ENCODE measurements around the gene NBEAL2. TPM values are rescaled to one million over a fixed set of nuclear protein-coding genes. Genes with fewer than 3 reads are reported as not detected.

NBEAL2 gene
- polyA plus RNA-seq, 3 donors: 10.4 to 622 (median 17.3) TPM

DNA sequence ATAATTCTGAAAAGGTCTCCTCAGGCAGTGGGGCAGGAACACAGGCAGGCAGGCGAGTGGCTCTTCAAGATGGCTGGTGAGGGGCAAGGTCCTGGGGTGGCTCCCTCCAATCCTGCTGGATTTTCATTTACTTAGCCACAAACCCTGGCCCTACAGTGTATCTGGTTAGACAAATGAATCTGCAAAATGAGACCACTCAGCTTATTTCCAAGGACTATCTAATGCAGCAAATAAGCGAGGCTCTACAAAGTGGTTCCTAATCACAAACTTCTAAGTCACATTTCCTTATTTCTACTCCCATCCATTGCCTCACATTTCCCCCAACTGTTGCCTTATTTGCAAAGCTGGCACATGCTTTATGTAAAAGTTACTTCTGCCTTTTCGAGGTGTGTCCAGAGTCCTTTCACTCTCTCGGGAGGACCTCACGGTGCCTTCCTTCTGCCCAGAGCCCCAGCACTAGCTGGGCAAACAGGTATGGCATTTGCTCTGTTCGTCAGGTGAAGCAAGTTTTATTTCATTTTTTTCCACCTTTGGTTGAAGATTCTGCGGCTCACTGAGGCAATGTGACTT, 43.4 kb upstream of the NBEAL2 start:
- Histone ChIP-seq H3K9ac (ENCODE audit: insufficient read depth, low read length, poor library complexity, severe bottlenecking) (peak overlapping the region; percentile 30), H3K4me1 (ENCODE audit: control insufficient read depth in 1 of 2, insufficient read depth in 2 of 2, low read length in 2 of 2) (peaks cover 97 to 99% of the 10 kb centered on the region in 2 donors), H3K4me2 (replicated peaks; ENCODE audit: extremely low read depth, low read length, poor library complexity, severe bottlenecking) (peak overlapping the region; percentile 63), H4K20me1 (ENCODE audit: insufficient read depth, low read length) (peaks cover 23% of the 10 kb centered on the region), H3K27ac (ENCODE audit: low read depth in 1 of 2, low read length in 2 of 2) (peak overlapping the region; percentile 81 to 85), H3K9me3 (replicated peaks in 1 of 2; ENCODE audit: control insufficient read depth in 1 of 2, insufficient read depth in 1 of 2, low read length in 2 of 2) (no peaks in the 10 kb centered on the region), H3K4me3 (replicated peaks in 1 of 3; ENCODE audit: low read depth in 2 of 3, low read length in 3 of 3) (peak overlapping the region in 1 of 3 experiments; percentile 59), H3K36me3 (replicated peaks in 1 of 2; ENCODE audit: control insufficient read depth in 1 of 2, insufficient read depth in 2 of 2, low read length in 2 of 2) (peaks cover 19 to 29% of the 10 kb centered on the region in 2 donors), H3K27me3 (ENCODE audit: control insufficient read depth in 2 of 2, insufficient read depth in 2 of 2, low read length in 2 of 2) (no peaks in the 10 kb centered on the region), H2AFZ (ENCODE audit: insufficient read depth, low read depth, low read length, poor library complexity, severe bottlenecking) (no peak overlapping the region), H3K79me2 (ENCODE audit: insufficient read depth, low read length) (peaks cover 94% of the 10 kb centered on the region)
- DNase-seq: peak; percentile 71 to 87 (median 83)
- TF ChIP-seq, protein P1, sequence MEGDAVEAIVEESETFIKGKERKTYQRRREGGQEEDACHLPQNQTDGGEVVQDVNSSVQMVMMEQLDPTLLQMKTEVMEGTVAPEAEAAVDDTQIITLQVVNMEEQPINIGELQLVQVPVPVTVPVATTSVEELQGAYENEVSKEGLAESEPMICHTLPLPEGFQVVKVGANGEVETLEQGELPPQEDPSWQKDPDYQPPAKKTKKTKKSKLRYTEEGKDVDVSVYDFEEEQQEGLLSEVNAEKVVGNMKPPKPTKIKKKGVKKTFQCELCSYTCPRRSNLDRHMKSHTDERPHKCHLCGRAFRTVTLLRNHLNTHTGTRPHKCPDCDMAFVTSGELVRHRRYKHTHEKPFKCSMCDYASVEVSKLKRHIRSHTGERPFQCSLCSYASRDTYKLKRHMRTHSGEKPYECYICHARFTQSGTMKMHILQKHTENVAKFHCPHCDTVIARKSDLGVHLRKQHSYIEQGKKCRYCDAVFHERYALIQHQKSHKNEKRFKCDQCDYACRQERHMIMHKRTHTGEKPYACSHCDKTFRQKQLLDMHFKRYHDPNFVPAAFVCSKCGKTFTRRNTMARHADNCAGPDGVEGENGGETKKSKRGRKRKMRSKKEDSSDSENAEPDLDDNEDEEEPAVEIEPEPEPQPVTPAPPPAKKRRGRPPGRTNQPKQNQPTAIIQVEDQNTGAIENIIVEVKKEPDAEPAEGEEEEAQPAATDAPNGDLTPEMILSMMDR (IDR thresholded peaks at IDR 0.05): no peak
- no peaks in the 10 kb centered on the region for H3K27me3 Mint-ChIP-seq (ENCODE audit: low read depth in 3 of 3)
- peaks cover 97% of the 10 kb centered on the region for H3K4me1 Mint-ChIP-seq
- peak overlapping the region; percentile 92 to 97 (median 95) for H3K27ac Mint-ChIP-seq
- no peaks in the 10 kb centered on the region for H3K9me3 Mint-ChIP-seq
- peak overlapping the region; percentile 61 to 73 for H3K4me3 Mint-ChIP-seq
- WGBS (ENCODE audit: insufficient coverage): 21% methylated on average over 5 of the region's 7 CpGs
- peaks cover 39 to 58% of the 10 kb centered on the region in 2 donors for H3K36me3 Mint-ChIP-seq
- intact Hi-C loops (cut with micrococcal nuclease): no loop called here

DNA sequence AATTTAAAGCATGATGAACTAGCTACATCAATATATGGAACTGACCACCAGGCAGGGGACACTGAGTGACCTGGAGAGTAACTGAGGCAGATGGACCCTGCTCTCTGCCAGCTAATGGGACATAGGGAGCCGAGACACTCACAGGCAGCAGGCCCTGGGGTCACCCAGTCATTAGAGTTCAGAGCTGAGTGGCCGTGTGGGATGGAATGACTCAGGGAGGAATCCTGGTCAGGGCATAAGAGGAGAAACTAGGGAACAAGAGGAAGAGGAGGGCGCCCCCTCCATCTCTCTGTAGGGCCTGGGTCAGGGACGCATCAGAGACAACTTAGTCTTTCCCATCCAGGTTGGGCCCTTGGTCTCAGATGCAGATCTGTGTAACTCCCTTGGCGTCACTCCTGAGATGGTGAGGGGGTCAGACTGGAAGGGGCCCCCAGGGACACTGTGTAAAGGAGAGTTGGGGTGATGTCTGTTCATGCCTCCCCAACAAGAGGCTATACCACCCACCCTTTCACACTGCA, 42.7 kb upstream of the NBEAL2 start:
- Histone ChIP-seq H3K36me3 (replicated peaks in 1 of 2; ENCODE audit: control insufficient read depth in 1 of 2, insufficient read depth in 2 of 2, low read length in 2 of 2) (peaks cover 19 to 35% of the 10 kb centered on the region in 2 donors), H4K20me1 (ENCODE audit: insufficient read depth, low read length) (peaks cover 27% of the 10 kb centered on the region), H2AFZ (ENCODE audit: insufficient read depth, low read depth, low read length, poor library complexity, severe bottlenecking) (no peak overlapping the region), H3K27me3 (ENCODE audit: control insufficient read depth in 2 of 2, insufficient read depth in 2 of 2, low read length in 2 of 2) (no peaks in the 10 kb centered on the region), H3K27ac (ENCODE audit: low read depth in 1 of 2, low read length in 2 of 2) (peak overlapping the region; percentile 81 to 85), H3K9ac (ENCODE audit: insufficient read depth, low read length, poor library complexity, severe bottlenecking) (peak overlapping the region; percentile 30), H3K4me3 (replicated peaks in 1 of 3; ENCODE audit: low read depth in 2 of 3, low read length in 3 of 3) (peak overlapping the region in 1 of 3 experiments; percentile 59), H3K79me2 (ENCODE audit: insufficient read depth, low read length) (peaks cover 94% of the 10 kb centered on the region), H3K4me2 (replicated peaks; ENCODE audit: extremely low read depth, low read length, poor library complexity, severe bottlenecking) (peak overlapping the region; percentile 63), H3K9me3 (replicated peaks in 1 of 2; ENCODE audit: control insufficient read depth in 1 of 2, insufficient read depth in 1 of 2, low read length in 2 of 2) (no peaks in the 10 kb centered on the region), H3K4me1 (ENCODE audit: control insufficient read depth in 1 of 2, insufficient read depth in 2 of 2, low read length in 2 of 2) (peaks cover 90 to 91% of the 10 kb centered on the region in 2 donors)
- TF ChIP-seq, protein P1 (IDR thresholded peaks at IDR 0.05): no peak
- WGBS (ENCODE audit: insufficient coverage): no CpG with 5 or more reads among the region's 5 CpGs
- Mint-ChIP-seq H3K9me3 (no peaks in the 10 kb centered on the region), H3K4me1 (peaks cover 90% of the 10 kb centered on the region), H3K27me3 (ENCODE audit: low read depth in 3 of 3) (no peaks in the 10 kb centered on the region), H3K4me3 (peak overlapping the region in 1 of 2 donors; percentile 35), H3K27ac (peak overlapping the region; percentile 92 to 97 (median 95)), H3K36me3 (peaks cover 37 to 61% of the 10 kb centered on the region in 2 donors)
- intact Hi-C loops (cut with micrococcal nuclease): no loop called here
- DNase-seq: no peak

Measured in CD14-positive monocyte (primary cell).